HG02642 (cell line): ENCODE results near the gene LHCGR.
A peak's percentile ranks its signal among the peaks of the same experiment; 100 is the strongest.
"Not testable (repeated sequence)": the region's sequence is repeated elsewhere in the genome, so short reads cannot be mapped to it uniquely, and the experiment has no call there.

Source experiments
- ATAC-seq: cut with Tn5 transposase; IDR thresholded peaks from one replicate; pipeline ENCODE4 v1.9.1; 2021; ENCODE audit warnings: mild to moderate bottlenecking; ENCODE audit not compliant: unreplicated experiment, poor library complexity

The LHCGR gene

DNA sequence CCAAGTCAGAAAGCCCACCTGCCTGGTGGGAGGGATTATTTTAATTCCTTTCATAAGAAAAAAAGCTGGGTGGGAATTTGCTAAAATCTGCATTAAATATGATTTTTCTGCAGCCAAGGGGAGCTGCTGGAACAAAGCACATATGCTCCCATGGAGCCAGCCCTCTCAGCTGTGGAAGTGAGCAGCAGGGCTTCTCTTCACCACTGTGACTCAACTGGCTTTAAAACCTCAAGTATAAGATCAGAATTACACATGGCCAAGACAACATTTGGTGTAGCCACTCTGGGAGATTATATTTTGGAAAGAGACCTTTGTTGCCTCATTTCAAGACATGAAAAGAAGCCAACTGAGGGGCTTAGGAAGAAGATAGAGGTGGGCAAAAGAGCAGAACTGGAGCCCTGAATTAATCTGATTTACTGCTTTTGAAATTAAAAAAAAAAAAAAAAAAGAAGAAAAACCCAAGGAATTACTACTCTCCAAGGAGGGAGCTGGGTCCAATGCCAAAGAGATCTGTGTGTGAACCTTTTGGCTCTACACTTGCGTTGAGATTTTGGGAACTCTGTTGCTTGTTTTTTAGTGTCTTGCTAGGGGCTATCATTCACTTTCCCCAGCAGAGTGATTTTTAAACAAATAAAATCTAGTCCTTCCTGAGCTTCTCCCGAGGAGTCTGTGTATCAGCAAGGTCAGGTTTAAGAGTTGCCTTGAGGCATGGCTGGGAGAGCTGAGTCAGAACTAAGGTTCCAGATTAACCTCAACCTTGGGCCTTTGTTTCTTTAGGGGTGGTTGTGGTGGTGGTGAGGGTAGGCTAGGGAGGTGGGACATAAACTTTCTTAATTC lies 6.0 kb downstream of the LHCGR start:
- ATAC-seq, result peak; percentile 60

DNA sequence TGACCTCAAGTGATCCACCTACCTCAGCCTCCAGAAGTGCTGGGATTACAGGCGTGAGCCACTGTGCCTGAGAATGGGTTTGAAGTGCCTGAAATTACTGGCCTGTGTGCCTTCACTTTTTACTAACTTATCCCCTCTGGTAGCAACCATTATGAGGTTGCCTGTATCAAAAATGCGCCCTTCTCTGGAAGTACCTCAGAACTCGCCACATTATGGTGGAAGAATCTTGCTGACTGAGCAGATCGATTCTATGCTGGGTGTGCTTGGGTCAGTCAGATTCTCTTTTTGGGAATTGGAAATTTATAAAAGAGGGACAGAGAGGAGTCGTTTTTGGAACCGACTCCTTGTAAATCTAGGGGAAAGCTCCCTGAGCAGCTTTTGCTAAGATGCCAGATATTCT lies 8.2 kb downstream of the LHCGR start:
- no peak for ATAC-seq

DNA sequence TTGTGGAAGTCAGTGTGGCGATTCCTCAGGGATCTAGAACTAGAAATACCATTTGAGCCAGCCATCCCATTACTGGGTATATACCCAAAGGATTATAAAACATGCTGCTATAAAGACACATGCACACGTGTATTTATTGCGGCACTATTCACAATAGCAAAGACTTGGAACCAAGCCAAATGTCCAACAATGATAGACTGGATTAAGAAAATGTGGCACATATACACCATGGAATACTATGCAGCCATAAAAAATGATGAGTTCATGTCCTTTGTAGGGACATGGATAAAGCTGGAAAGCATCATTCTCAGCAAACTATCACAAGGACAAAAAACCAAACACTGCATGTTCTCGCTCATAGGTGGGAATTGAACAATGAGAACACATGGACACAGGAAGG lies 16.3 kb downstream of the LHCGR start:
- not testable (repeated sequence) for ATAC-seq

DNA sequence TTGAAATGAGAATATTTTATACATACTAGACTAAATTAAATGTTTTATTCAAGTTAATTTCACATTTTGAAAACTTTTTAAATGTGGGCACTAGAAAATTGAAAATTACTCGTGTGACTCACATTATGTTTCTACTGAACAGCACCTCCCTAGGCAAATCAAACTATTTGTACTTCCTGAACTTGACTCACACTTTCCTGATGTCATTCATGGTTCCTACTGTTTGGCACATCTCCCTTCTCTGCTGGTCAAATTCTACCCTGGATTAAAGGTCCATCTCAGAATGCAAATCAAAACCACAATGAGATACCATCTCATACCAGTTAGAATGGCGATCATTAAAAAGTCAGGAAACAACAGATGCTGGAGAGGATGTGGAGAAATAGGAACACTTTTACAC lies 16.7 kb downstream of the LHCGR start:
- no peak for ATAC-seq

DNA sequence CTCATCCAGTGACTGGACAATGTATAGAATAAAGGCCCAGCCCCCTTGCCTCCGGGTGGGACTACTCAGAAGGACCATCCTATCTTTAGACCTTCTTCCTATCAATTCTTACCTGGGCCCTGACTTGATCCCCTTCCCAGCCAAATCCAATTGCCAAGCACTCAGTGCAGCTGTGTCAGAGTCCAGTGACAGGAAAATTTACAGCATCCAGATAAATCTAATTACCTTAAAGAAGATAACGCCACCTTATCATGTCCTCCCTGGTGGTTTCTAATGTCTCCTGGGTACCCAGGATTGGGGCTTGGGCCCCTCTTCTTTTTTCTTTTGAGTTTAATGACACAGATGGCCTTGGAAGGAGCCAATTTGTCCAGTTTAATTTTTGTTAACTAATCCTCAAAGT lies 19.3 kb downstream of the LHCGR start:
- ATAC-seq, result no peak

DNA sequence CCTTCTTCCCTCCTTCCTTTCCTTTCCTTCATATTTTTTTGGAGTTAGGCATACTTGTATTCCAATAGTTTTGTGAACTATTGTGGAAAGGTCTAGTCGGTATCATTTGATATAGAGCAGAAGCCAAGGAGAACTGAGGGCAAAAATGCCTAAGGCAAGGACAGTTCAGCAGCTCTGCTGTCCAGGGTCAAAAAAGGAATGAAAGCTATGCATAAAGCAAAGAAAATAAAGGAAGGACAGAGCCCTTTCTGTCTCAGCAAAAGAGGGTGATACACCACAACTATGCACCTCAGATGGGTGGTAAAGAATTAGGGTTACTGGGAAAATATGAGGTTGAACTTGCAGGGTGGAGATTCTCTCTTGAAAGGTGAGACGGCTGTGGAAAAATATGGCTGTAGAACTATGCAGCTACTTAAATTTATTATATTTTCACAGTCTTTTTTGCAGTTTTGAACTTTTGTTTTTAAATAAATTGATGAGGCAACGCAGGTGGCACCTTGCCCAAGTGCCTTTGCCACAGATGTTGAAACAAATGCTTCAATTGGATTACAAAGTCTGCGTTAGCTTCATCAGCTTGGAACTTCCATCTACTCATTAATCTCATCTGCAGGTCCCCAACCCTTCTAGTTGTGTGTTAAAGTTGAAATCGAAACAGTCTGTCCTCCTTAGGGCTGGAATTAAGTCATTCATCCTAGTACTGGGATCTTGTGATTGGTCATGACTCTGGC lies 20.8 kb downstream of the LHCGR start:
- ATAC-seq, result no peak

DNA sequence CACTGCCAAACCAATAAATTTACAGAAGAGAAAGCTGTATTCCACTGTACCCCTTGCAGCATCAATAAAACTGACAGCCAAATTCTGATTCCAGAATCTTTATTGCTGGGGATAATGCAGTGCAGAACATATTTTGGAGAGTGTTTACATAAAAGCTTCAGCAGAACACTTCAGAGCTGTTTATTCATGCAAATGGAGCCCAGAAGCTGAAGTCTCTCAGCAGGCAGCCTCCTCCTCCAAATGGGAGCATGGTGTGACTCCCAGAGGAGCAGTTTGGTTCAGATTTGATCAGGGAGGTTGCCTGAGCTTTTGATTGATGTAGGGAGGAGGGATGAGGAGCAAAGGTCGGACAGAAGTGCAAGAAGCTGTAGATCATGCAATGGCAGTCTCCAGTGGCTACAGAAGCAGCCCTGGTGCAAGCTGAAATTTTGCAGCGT lies 22.4 kb downstream of the LHCGR start:
- ATAC-seq, result no peak

DNA sequence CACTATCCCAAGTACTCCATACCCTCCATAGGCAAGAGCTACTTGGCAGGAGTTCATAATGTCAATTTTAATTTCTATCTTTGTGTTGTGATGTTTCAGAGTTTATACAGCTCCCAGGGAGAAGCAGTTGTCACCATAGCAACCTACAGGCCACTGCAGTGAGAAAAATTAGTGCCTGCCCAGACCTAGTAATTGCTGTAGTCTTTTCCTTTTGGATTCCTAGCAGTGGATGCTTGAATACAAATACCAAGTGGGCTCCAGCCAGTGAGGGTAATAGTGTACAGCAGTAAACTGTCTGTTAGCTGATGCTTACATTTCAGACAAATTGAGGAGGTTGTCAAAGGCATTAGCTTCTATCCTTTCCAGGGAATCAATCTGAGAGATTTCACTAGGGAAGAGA lies 26.7 kb downstream of the LHCGR start:
- ATAC-seq, result no peak

DNA sequence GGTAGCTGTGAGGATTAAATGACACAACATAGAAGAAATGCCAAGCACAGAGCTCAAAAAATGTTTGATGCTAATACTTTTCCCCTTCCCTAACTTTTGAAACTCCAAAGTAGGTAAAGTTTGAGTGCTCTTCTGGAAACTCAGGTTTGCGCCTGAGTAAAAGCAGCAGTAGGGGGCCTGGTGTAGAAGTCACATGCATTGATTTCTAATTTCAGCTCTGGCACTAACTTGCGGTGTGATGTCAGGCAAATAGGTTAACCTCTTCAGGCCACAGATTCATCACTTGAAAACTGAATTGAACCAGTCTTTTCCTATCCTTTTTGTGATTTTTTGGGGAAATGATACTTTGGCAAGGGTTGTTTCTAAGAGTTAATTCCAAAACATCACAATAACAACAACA lies 27.2 kb downstream of the LHCGR start:
- ATAC-seq, result no peak

DNA sequence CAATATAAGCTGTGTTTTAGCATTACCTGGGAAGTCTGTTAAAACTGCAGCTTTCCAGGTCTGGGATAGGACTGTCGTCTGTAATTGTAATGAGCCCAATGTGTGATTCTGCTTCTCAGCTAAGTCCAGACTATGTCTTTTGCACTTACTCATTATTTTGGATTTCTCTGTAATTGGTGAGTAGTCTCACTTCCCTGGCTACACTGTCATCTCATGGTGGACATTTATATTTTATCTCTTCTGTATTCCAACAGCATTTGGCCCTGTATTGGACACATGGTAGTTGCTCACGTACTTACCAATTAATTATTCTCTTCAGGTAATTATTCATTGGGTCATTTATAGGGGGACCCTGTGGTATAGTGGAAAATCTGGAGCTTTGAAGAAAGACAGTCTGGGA lies 28.0 kb downstream of the LHCGR start:
- ATAC-seq, result no peak

DNA sequence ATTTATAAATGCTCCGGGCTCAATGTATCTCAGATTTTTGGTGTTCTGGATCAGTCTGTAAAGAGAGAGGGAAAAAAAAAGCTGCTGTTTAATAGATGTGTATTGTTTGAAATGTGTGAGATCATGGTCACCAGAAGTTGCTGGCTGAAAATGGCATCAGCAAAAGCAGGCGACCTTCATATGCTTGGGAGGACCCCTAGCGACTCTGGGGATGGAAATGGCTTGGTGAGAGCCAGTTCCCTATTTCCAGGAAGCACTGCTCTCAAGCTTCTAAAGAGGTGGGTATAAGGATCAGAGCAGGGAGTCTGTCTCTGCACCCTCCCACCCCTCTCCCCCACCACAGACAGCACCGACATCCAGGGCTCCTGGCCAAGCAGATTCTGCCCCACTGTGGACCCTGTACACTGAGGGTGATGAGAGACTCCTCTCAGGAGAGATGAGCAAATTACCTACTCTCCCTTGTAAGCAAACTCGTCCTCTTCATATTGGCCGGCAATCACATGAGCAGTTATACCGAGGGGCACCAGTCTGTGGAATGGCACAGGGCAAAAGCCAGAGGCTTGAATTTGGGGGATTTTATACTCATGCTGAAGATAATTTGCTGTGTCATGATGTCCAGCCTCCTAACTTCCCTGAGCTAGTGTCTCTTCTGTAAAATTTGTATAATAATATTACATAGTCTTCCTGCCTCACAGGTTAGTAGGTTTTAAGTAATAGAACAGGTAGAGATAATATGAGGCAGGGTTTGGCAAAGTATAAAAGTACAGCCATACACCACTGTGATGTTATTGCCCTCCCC lies 29.6 kb downstream of the LHCGR start:
- no peak for ATAC-seq

DNA sequence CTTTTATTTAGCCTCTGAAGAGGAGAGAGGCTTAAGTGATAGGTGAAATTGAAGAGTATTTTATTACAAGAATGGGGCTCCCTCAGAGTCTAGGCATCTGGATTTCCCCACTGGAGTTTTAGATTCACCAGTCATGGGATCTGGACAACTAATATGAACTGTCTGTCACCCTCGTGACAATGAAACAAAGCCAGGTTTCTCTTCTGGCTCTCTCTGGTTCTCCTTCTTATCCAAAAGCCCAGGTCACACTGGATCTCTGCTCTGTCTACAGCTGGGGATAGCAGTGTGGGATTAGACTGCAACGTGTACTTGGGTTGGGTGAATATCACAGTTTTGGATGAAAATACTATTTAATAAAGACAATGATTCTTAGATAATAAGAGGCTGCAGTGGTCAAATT lies 31.2 kb downstream of the LHCGR start:
- no peak for ATAC-seq

DNA sequence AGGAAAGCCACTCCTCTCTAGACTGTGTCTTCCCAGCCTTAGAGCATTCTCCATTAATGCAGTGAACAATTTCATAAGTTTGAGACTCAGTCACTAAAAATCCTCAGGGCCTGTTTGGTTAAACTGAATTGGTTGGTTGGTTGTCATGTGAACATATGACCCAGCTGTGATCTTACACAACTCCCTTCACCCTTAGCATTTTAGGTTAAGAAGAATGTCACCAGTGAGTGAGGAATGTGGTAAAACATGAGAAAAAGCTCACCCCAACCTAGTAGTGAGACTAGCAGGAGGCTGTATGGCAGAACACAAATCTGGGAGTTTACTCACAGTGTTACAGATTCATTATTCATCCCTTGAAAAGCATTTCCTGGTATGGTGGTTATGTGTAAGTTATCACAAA lies 32.4 kb downstream of the LHCGR start:
- ATAC-seq, result no peak

DNA sequence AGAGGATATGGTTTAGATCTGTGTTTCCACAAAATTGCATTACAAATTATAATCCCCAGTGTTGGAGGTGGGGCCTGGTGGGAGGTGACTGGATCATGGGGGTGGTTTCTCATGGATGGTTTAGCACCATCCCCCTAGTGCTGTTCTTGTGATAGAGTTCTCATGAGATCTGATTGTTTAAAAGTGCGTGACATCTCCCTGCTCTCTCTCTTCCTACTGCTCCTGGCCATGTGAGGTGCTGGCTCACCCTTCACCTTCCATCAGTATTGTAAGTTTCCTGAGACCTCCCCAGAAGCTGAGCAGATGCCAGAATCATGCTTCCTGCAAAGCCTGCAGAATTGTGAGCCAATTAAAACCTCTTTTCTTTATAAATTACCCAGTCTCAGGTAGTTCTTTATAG lies 33.1 kb downstream of the LHCGR start:
- no peak for ATAC-seq

DNA sequence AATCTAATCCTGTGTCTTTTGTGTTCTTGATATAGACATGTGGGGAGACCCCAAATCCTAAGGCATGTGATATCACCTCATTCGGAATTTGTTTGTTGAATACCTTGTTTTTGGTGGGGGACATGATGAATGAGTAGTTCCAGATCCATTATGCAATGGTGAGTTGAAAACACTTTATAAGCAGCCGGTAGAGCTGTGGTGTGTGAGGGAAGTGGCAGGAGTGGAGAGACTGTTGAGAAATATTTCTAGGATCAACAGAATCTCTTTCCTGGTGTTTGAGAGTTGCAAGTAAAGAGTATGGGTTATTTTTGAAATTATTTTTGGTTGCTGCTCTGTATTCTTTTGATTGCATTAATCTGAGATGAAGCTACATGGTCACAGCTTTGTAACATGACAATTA lies 34.4 kb downstream of the LHCGR start:
- ATAC-seq, result no peak

DNA sequence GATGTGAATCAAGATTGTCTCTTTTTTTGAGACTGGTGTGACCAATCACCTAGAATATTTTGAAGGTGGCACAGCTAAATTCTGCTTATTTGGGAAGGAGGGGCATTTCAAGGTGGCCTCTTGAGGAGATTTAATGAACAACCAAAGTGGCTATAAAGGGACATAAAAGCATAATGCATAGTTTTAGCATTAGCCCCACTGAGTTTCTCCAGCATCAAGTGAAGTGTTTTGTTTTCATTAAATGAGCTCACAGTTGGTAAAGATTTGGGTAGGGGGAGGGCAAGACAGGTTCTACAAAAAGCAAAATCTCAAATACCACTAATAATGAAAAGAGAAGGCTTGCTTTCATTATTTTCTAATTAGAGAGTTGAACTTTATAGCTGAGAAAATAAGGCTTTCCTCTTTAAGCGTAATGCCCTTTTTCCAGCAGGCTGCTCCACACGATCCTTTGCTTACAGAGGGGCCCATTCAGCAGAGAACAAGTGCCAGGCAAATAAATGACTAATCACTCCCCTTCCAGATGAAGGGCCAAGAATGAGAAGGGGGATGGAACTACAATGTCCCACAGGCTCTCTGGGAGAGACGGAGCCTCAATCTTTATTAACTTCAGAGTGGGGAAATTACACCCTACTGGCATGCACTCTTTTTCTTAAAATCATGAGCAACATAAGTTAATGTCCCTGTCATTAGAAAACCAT lies 35.9 kb downstream of the LHCGR start:
- no peak for ATAC-seq

DNA sequence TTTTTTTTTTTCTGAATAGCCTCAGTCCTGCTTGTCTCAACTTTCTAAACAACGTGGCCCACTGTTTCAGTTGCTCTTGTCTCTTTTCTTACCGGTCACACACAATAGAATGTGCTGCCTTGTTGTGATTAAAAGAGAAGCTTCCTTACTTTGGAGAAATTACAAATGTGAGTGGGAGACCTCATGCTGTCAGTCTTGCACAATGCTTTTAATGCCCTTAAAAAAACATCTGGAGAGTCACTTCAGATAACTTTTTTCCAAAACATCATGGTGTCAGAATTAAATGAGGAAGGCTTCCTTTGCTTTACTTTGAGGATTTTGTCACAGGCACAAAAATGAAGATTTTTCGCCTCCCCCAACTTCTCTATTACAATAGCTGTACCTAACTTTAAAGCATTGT lies 37.7 kb downstream of the LHCGR start:
- ATAC-seq, result no peak

DNA sequence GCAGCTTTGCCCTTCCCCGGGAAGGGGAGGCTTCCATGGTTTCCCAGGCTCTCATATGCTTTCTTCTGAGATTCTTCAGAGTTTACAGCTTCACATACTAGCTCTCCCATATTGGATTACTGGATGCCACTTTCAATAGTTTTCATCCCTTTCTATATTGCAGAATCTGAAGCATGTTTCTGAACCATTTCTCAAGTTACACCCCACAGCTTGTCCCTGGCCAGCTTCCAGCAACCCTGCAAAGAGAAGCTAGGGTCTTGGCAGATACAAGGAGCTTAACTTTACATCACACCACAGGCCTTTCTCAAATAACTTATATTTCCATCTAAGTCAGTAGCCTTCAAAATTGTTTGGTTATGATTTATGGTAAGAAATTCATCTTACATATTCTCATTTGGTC lies 39.6 kb downstream of the LHCGR start:
- no peak for ATAC-seq

DNA sequence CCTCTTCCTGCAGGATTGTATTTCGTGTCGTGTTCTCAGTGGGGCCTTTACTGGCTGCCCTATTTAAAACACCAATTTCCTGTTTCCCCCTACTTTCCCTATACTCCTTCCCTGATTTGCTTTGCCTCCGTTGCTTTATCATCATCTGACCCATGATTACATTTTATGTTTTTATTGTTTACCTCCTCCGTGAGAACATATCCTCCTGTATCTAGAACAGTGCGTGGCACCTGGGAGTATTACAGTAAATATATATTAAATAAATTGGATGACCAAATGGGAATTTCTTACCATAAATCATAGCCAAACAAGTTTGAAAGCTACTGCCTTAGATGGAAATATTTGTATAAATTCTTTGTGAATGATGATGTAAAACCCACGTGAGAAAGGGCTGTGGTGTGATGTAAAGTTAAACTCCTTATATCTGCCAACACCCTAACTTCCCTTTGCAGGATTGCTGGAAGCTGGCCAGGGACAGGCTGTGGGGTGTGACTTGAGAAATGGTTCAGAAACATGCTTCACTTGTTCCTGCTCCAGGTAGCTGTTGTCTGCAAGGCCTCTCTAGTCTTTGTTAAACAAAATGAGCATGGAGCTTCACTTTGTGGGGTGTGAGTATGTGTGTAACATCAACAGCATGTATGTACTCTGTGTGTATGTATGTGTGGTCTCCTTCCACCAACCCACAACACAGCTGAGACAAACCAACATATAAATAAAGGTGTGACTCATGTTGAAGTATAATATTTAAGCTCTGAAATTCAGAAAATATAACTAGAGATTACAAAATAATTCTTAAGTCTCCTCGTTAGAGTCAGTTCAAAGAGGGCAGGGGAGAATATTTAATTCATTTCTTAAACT lies 40.3 kb downstream of the LHCGR start:
- no peak for ATAC-seq

DNA sequence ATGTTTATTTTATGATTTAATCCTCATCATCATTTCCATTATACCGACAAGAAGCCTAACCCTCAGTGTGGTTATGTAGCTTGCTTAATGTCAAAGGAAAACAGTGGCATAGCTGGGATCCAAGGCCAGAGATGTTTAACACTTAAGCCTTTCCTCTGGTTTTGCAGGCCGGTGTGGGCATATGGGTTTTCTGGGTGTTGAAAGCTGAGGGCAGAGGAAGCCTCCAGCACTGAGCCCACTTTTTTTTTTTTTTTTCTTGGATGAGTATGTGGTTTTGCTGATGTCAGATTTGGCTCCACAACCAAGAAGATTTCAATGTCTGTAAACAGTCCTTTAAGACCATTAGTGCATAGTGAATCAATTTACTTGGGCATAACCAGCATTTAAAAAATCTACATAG lies 41.3 kb downstream of the LHCGR start:
- ATAC-seq, result no peak
